Neural cell (in vitro differentiated cells): ENCODE results near the gene CSTB.

Experiments used
- EP300 ChIP-seq: fragments of 450-650 bp; conservative IDR thresholded peaks from 2 replicates; pipeline ENCODE4 v1.6.1; 2014; ENCODE audit warnings: antibody characterized with exemption, mild to moderate bottlenecking, moderate library complexity; ENCODE audit not compliant: poor library complexity, severe bottlenecking
- EZH2 ChIP-seq: fragments of 200-600, 300-800 bp; shearing (Covaris generic), sonication (generic); IDR thresholded peaks from 2 replicates; pipeline ENCODE4 v1.6.1; 2014; ENCODE audit warnings: antibody characterized with exemption, low read length, borderline replicate concordance, mild to moderate bottlenecking; ENCODE audit not compliant: insufficient read depth, poor library complexity, severe bottlenecking
- POLR2AphosphoS5 ChIP-seq: IDR thresholded peaks from 2 replicates; pipeline ENCODE4 v1.6.1; 2012
- TF ChIP-seq, protein P1 (sequence below): fragments of 450-650 bp; IDR thresholded peaks from 2 replicates; pipeline ENCODE4 v1.5.1; 2014; ENCODE audit warnings: antibody characterized with exemption, mild to moderate bottlenecking, moderate library complexity; ENCODE audit not compliant: poor library complexity, severe bottlenecking
- TF ChIP-seq, protein P2 (sequence below): IDR thresholded peaks from 2 replicates; pipeline ENCODE4 v1.6.1; 2012; ENCODE audit warnings: borderline replicate concordance

DNA sequence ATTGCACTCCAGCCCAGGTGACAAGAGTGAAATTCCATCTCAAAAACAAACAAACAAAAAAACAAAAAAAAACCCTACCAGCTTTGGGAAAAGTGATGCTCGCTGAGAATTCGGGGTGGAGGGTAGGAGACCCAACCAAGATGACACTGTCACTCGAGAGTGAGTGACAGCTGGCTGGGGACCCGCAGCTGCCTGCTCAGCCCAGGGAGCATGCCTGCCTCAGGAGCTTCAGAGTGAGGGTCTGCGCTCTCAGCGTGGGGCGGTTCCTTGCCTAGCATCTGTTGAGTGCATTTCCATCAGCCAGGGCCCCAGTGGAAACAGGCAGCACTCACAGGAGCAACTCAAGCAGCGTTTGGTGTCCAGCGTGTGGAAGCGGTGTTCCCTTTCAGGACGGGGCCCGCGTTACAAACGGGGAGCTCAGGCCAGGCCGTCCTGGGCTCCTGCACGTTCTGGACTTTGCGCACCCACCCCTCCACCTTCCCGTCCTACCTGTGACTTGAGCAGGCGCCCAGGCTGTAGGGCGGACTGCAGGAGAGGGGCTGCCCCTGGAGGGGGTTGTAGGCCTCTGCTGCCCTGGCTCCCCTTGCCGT is 5.9 kb downstream of the CSTB start:
- TF ChIP-seq, protein P1, sequence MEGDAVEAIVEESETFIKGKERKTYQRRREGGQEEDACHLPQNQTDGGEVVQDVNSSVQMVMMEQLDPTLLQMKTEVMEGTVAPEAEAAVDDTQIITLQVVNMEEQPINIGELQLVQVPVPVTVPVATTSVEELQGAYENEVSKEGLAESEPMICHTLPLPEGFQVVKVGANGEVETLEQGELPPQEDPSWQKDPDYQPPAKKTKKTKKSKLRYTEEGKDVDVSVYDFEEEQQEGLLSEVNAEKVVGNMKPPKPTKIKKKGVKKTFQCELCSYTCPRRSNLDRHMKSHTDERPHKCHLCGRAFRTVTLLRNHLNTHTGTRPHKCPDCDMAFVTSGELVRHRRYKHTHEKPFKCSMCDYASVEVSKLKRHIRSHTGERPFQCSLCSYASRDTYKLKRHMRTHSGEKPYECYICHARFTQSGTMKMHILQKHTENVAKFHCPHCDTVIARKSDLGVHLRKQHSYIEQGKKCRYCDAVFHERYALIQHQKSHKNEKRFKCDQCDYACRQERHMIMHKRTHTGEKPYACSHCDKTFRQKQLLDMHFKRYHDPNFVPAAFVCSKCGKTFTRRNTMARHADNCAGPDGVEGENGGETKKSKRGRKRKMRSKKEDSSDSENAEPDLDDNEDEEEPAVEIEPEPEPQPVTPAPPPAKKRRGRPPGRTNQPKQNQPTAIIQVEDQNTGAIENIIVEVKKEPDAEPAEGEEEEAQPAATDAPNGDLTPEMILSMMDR = no peak
- TF ChIP-seq, protein P2, sequence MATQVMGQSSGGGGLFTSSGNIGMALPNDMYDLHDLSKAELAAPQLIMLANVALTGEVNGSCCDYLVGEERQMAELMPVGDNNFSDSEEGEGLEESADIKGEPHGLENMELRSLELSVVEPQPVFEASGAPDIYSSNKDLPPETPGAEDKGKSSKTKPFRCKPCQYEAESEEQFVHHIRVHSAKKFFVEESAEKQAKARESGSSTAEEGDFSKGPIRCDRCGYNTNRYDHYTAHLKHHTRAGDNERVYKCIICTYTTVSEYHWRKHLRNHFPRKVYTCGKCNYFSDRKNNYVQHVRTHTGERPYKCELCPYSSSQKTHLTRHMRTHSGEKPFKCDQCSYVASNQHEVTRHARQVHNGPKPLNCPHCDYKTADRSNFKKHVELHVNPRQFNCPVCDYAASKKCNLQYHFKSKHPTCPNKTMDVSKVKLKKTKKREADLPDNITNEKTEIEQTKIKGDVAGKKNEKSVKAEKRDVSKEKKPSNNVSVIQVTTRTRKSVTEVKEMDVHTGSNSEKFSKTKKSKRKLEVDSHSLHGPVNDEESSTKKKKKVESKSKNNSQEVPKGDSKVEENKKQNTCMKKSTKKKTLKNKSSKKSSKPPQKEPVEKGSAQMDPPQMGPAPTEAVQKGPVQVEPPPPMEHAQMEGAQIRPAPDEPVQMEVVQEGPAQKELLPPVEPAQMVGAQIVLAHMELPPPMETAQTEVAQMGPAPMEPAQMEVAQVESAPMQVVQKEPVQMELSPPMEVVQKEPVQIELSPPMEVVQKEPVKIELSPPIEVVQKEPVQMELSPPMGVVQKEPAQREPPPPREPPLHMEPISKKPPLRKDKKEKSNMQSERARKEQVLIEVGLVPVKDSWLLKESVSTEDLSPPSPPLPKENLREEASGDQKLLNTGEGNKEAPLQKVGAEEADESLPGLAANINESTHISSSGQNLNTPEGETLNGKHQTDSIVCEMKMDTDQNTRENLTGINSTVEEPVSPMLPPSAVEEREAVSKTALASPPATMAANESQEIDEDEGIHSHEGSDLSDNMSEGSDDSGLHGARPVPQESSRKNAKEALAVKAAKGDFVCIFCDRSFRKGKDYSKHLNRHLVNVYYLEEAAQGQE = no peak
- no peak for TF ChIP-seq EZH2
- no peak for TF ChIP-seq POLR2AphosphoS5
- TF ChIP-seq EP300 = no peak
